HG03565 (cell line): ENCODE results near the gene TOR4A.

Source experiments
- ATAC-seq: cut with Tn5 transposase; IDR thresholded peaks from one replicate; pipeline ENCODE4 v1.9.1; 2021; ENCODE audit warnings: mild to moderate bottlenecking, moderate library complexity; ENCODE audit not compliant: unreplicated experiment

The TOR4A gene

GRCh38 chr9:137270929-137271695 lies 6.4 kb upstream of the TOR4A start:
- ATAC-seq: no peak

GRCh38 chr9:137271696-137272076 lies 5.8 kb upstream of the TOR4A start:
- ATAC-seq: no peak

- no peak for ATAC-seq
These were observed 5.1 kb upstream of the TOR4A start for GRCh38 chr9:137272241-137273094.

- ATAC-seq: no peak
These were observed 4.4 kb upstream of the TOR4A start for GRCh38 chr9:137273095-137273490.

DNA sequence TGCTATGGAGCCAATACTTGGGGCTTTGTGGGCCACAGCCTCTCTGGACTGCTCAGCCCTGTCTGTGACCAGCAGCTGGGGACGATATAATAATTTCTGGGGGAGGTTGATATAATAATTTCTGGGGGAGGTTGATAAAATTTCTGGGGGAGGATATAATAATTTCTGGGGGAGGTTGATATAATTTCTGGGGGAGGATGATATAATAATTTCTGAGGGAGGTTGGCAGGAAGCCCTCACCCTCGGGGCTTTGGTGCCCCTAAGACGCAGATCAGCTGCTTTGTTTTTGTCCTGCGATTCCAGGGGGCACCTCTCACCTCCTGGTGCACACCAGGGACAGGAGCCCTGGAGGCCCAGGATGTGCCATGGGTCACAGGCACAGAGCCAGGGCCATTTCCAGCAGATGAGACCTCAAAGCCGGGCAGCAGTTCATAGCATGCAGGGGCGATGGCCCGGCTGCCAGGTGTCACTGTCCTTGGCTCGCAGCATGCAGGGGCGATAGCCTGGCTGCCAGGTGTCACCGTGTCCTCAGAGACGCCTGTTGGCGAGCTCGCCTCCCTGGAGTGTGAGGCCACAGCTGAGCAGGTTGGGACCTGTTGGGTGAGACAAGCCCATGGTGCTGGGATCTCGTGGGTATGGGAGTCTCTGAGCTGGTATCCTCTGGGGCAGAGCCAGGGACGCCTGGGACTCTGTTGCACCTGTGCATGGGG lies 3.8 kb upstream of the TOR4A start:
- no peak for ATAC-seq

DNA sequence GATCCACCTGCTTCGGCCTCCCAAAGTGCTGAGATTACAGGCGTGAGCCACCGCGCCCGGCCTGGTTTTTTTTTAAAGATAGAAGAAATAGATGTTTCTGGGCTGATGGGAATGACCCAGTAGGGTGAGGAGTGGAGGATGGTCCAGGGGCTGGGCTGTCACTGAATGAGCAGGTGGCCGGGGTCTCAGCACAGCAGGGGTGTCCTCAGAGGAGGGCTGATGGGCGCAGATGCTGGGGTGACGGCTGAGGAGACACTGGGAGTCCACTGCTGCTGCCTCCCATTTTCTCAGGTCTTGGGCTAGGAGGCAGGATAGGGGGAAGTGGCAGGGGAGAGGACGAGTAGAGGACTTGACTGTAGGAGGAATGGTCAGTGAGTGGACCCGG lies 2.3 kb upstream of the TOR4A start:
- ATAC-seq: no peak

DNA sequence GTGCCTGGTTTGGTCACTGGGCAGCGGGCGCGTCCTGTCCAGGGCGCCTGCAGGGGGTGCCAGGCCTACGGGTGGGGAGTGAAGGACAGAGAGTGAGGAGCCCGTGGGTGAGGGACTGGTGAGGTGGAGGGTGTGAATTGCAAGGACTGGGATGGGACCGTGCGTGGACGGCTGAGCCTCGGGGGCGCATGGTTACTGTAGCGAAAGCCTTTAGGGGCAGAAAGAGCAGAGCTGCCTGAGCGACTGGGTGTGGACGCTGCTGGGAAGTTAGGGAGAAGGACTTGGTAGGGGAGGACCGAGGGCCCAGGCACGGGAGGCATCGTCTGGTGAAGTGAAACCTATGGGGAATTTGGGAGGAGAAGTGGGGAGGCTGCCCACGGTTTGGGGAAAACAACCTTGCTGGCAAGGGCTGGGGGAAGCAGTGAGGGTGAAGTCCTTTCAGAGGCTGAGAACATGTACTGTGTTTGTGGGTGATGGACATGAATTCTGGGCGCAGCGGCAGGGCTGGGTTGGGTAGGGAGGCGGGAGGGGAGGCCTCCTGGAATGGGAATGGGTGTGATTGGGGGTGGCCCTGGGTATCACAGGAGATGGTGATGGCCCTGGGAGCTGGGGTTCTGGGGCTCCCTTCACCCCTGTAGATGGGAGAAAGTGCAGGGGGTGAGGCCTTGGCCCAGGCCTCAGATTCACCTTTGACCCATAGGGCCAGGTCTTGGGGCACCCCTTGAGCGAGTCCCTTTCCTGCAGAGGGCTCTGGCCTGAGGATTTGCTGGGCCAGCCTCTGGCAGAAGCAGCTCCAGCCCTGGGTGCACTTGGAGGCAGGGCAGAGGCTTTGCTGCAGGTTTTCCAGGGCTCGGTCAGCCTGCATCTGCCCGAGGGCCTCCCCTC lies 1.7 kb upstream of the TOR4A start:
- no peak for ATAC-seq

DNA sequence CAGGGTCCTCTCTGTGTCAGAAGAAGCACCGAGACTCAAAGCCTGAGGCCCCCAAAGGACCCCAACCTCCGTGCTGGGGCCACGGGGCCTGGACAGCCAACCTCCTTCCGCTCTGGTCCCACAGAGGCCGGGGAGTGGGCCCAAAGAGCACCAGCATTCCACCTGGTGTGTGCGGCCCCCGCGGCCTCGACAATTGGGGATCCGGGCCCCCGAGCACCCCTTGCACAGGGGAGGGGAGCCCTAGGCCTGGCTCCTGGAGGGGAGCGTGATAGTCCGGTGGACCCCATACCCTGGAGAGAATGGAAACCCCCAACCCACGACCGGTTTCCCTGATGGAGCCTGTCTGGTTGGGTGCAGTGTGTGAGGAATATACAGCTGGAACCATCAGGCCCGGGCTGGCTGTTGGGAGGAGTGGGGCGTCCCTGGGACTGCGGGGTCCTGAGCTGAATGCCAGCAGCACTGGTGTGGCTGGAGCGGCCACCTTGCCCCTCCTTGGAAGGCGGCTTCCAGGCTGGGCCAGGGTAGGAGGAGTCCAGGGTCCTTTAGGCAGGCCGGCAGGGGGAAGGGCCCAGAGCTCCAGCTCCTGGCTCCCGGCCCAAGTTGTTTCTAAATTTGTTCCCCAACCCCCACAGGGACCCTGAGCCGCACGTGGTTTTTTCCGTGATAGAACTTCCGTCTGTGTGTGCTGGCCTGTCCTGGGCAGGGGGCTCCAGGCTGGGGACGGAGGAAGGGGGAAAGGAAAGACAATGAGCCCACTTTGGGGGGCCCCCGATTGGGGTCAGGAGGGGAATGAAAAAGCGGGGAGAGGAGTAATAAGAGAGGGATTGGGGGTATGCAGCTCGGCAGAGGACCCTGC lies 825 bp upstream of the TOR4A start:
- ATAC-seq: no peak

DNA sequence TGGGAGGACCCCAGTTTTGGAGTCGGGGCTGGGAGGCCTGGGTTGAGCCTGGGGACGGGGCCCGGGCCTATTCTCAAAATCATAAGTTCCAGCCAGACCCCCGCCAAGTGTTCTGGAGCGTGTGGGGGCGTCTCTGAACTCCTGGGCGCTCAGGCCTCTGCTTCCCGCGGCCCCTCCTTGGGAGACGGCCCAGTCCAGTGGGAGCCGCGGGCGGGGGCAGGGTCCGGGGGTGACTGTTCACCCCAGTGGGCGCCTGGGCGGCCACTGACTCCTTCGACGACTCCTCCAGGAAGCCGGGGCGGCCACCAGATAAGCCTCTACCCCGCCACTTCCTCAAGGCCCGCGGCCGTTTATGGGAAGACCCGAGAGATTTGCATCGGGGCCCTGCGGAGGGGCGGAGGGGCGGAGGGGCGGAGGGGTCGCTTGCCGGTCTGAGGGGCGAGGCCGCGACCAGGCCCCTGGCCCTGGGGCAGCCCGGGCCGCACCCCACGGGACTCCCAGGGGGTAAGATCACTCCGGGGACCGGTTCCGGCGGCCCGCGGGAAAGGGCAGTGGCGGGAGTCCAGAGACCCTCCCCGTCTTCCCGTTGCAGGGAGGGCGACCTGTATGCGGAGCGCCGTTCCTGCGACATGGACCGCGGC lies 655 bp downstream of the TOR4A start:
- no peak for ATAC-seq

DNA sequence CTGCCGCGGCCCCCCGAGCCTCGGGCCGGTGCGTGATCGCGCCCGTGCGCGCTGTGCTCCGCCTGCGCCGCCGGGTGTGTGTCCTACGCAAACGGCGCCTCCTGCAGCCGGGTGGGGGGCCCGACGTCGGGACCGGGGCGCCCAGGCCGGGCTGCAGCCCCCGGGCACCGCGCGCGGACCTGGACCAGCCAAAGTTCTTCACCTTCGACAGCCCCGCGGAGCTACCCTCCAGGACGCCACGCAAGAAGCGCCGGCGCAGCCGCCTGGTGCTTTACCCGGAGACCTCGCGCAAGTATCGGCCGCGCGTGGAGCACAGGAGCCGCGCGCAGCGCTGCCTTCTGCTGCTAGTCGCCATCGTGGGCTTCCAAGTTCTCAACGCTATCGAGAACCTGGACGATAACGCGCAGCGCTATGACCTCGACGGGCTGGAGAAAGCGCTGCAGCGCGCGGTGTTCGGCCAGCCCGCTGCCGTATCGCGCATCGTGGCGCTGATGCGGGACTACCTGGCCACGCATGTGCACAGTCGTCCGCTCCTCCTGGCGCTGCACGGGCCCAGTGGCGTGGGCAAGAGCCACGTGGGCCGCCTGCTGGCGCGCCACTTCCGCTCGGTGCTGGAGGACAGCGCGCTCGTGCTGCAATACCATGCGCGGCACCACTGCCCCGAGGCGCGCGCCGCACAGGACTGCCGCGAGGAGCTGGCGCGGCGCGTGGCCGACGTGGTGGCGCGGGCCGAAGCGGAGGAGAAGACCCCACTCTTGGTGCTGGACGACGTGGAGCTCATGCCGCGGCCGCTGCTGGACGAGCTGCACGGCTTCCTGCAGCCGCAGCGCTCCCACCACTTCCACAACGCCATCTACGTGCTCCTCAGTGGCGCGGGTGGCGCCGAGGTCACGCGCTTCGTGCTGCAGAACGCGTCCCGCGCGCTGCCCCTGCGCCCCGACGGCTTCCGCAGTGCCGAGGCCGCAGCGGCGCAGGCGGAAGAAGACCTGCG lies 1.5 kb downstream of the TOR4A start:
- no peak for ATAC-seq

DNA sequence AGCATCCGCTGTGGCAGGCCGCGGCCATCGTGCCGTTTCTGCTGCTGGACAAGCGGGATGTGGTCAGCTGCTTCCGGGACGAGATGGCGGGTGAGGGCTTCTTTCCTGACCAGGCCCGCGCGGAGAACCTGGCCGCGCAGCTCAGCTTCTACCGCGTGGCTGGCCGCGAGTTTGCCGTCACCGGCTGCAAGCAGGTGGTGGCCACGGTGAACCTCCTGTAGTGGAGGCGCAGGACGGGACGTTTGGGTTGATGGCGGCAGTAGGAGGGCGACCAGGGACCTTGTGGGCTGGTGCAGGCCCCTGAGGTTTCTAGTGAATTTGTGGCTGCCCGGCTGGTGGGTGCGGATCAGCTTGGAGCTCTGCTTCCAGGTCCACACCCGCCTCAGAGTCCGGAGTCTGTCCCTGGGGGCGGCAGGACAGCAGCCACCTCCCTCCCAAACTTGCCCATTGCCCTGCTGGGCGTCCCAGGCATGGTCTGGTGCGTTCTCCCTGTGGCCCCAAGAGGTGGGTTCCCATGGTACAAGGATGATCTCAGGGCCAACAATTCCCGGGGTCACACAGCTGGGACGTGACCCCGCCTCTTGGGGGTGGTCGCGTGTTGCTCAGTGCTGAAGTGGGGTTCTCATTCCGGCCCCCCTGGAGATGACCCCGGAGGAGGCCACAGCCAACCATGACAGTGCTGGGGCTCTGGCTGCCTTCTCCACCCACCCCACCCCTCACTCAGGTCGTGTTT lies 2.4 kb downstream of the TOR4A start:
- no peak for ATAC-seq

DNA sequence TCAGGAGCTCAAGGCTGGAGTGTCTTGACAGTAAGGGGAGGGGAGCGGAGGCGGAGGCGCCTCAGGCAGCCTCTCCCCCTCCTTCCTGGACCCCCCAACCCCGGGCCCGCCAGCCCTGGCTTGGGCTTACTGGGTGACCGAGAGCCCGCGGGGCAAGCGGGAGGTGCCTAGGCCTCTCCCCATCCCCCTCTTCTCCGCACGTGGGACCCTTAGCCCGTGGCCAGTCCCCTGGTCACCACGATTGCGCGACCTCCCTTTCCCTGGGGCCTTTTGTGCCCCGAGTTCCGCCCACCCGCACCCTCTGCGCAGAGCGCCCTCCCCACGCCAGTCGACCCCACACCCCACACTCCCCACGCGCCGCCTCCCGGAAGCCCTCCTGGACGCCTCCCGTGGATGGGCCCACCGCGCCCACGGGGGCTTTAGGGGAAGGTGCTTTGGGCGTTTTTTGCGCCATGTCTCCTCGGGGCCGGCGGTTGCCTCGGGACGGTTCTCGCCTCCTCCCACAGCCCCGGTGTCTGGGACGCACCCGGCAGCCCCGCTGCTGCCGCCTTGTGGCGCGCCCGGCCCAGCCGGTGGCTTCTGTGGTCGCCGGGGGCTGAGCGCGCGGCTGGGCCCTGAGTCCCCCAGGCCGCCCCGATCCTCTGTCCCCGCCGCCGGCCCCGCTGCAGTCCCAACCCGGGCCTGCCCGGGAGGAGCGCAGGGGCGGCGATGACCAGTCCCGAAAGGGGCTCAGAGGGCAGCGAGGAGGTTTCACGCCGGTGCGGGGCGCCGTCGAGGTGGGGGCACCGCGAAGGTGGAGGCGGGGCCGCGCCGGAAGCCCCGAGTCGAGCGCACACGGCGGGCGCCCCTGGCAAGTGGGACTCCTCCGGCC lies 3.2 kb downstream of the TOR4A start:
- ATAC-seq: no peak

- ATAC-seq: no peak
These were observed 4.0 kb downstream of the TOR4A start for GRCh38 chr9:137281345-137282116.

GRCh38 chr9:137286975-137287383 lies 9.5 kb downstream of the TOR4A start:
- ATAC-seq: no peak

DNA sequence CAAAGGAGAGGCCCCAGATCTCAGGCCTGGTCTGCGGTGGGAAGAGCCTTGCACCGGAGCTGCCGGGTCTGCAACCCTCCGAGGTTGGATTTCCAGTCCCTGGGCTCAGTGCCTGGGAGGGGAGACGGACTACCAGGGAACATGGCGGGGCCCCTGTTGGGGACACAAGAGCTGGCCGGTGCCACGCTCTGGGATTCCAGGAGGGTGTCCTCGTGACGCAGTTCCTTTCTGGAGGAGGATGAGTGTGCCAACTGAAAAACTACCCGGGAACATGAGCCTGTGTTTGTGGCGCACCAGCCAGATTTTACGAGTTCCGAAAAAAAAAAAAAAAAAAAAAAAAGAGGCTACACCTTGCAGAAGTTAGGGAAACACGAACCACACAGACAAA lies 15.6 kb downstream of the TOR4A start:
- ATAC-seq: no peak
